Astrocyte (in vitro differentiated cells and primary cell): Measurements from ENCODE around the gene L1CAM. TPM values are rescaled to one million over a fixed set of nuclear protein-coding genes. Genes with fewer than 3 reads are reported as not detected.
A peak's percentile ranks its signal among the peaks of the same experiment; 100 is the strongest.

Experiments used
- DNase-seq: peaks from one replicate; pipeline ENCODE4 v3.0.0-alpha.2; 2010; ENCODE audit warnings: low read depth
- FAIRE-seq: peaks from 2 replicates; lab custom pipeline; 2011; peaks lifted over from hg19 to GRCh38; lab: Jason Lieb, UNC
- H2AFZ ChIP-seq: 2 replicates; pipeline ENCODE4 v1.6.0; 2012; ENCODE audit warnings: low read depth, low read length, inconsistent platforms
- H3K27ac ChIP-seq: 2 replicates; pipeline ENCODE4 v1.5.1; 2011; ENCODE audit warnings: low read depth, low read length, inconsistent platforms
- H3K27me3 ChIP-seq: 2 replicates; pipeline ENCODE4 v1.6.0; 2011; ENCODE audit warnings: low read length, inconsistent platforms; ENCODE audit not compliant: insufficient read depth
- H3K36me3 ChIP-seq: 2 replicates; pipeline ENCODE4 v1.5.1; 2011; ENCODE audit warnings: low read length, inconsistent platforms; ENCODE audit not compliant: insufficient read depth
- H3K4me1 ChIP-seq: 2 replicates; pipeline ENCODE4 v1.5.1; 2011; ENCODE audit warnings: low read length, inconsistent platforms; ENCODE audit not compliant: insufficient read depth
- H3K4me2 ChIP-seq: 2 replicates; pipeline ENCODE4 v1.6.0; 2012; ENCODE audit warnings: low read length, inconsistent platforms
- H3K4me3 ChIP-seq: 2 replicates; pipeline ENCODE4 v1.5.1; 2011; ENCODE audit warnings: low read depth, mild to moderate bottlenecking, low read length, inconsistent platforms; ENCODE audit not compliant: insufficient read depth
- H3K79me2 ChIP-seq: 2 replicates; pipeline ENCODE4 v1.6.0; 2012; ENCODE audit warnings: mild to moderate bottlenecking, low read length, inconsistent platforms; ENCODE audit not compliant: insufficient read depth
- H3K9ac ChIP-seq: 2 replicates; pipeline ENCODE4 v1.6.0; 2012; ENCODE audit warnings: mild to moderate bottlenecking, low read length, inconsistent platforms
- H3K9me3 ChIP-seq: 2 replicates; pipeline ENCODE4 v1.5.1; 2012; ENCODE audit warnings: low read depth, mild to moderate bottlenecking, low read length, inconsistent platforms; ENCODE audit not compliant: insufficient read depth
- H4K20me1 ChIP-seq: 2 replicates; pipeline ENCODE4 v1.6.0; 2012; ENCODE audit warnings: low read length, inconsistent platforms; ENCODE audit not compliant: insufficient read depth
- H3K27ac Mint-ChIP-seq: one replicate; pipeline ENCODE4 v1.8.0; 2021; ENCODE audit warnings: mild to moderate bottlenecking, mixed read lengths; ENCODE audit not compliant: unreplicated experiment
- H3K27me3 Mint-ChIP-seq: one replicate; pipeline ENCODE4 v1.8.0; 2021; ENCODE audit warnings: low read depth, mixed read lengths; ENCODE audit not compliant: unreplicated experiment
- H3K36me3 Mint-ChIP-seq: one replicate; pipeline ENCODE4 v1.8.0; 2021; ENCODE audit warnings: low read depth, mixed read lengths; ENCODE audit not compliant: unreplicated experiment
- H3K4me1 Mint-ChIP-seq: one replicate; pipeline ENCODE4 v1.8.0; 2021; ENCODE audit warnings: low read depth, mixed read lengths; ENCODE audit not compliant: unreplicated experiment
- H3K4me3 Mint-ChIP-seq: one replicate; pipeline ENCODE4 v1.8.0; 2021; ENCODE audit warnings: mild to moderate bottlenecking, moderate library complexity, mixed read lengths; ENCODE audit not compliant: unreplicated experiment
- H3K9me3 Mint-ChIP-seq: one replicate; pipeline ENCODE4 v1.8.0; 2021; ENCODE audit warnings: mild to moderate bottlenecking, mixed read lengths; ENCODE audit not compliant: unreplicated experiment
- CTCF ChIP-seq: IDR thresholded peaks from 2 replicates; pipeline ENCODE4 v1.5.1; 2011; ENCODE audit warnings: low read depth, mild to moderate bottlenecking, inconsistent platforms, low read length, moderate library complexity; ENCODE audit not compliant: insufficient read depth
- EZH2 ChIP-seq: IDR thresholded peaks from 2 replicates; pipeline ENCODE4 v1.6.1; 2012; ENCODE audit warnings: mild to moderate bottlenecking, low read length, inconsistent platforms; ENCODE audit not compliant: insufficient read depth
- total RNA-seq: library from RNA; stranded (reverse); gene quantifications from 2 replicates; pipeline ENCODE4 v1.2.1, GENCODE V29; 2021

The L1CAM gene
- total RNA-seq, 1 donor from 2014 or later, result 347 TPM

GRCh38 chrX:153829549-153829798, 56.5 kb downstream of the L1CAM start:
- no peaks in the 10 kb centered on the region for H3K9me3 Mint-ChIP-seq
- FAIRE-seq (no peak), DNase-seq (no peak)
- Histone ChIP-seq H2AFZ (no peak overlapping the region), H3K79me2 (no peaks in the 10 kb centered on the region), H3K9me3 (no peaks in the 10 kb centered on the region), H3K36me3 (no peaks in the 10 kb centered on the region), H3K4me2 (peak overlapping the region; percentile 62), H3K4me3 (no peak overlapping the region), H4K20me1 (no peaks in the 10 kb centered on the region), H3K27me3 (peaks cover 3% of the 10 kb centered on the region), H3K27ac (no peak overlapping the region), H3K4me1 (peaks cover 5% of the 10 kb centered on the region), H3K9ac (no peak overlapping the region)
- no peak for TF ChIP-seq EZH2
- H3K27me3 Mint-ChIP-seq, result peaks cover 15% of the 10 kb centered on the region
- H3K4me3 Mint-ChIP-seq, result peak overlapping the region; percentile 76
- H3K36me3 Mint-ChIP-seq, result no peaks in the 10 kb centered on the region
- H3K4me1 Mint-ChIP-seq, result peaks cover 6% of the 10 kb centered on the region
- H3K27ac Mint-ChIP-seq, result no peak overlapping the region

GRCh38 chrX:153828723-153829548, 57.0 kb downstream of the L1CAM start:
- Histone ChIP-seq H4K20me1 (no peaks in the 10 kb centered on the region), H3K36me3 (no peaks in the 10 kb centered on the region), H3K4me1 (peaks cover 5% of the 10 kb centered on the region), H3K9me3 (no peaks in the 10 kb centered on the region), H3K4me3 (peak overlapping the region; percentile 17), H3K79me2 (no peaks in the 10 kb centered on the region), H3K27me3 (peaks cover 3% of the 10 kb centered on the region), H3K4me2 (peak overlapping the region; percentile 62), H2AFZ (peak overlapping the region; percentile 10), H3K27ac (no peak overlapping the region), H3K9ac (no peak overlapping the region)
- Mint-ChIP-seq H3K9me3 (no peaks in the 10 kb centered on the region), H3K27me3 (peaks cover 19% of the 10 kb centered on the region), H3K36me3 (no peaks in the 10 kb centered on the region), H3K27ac (no peak overlapping the region), H3K4me3 (peak overlapping the region; percentile 76), H3K4me1 (peaks cover 6% of the 10 kb centered on the region)
- no peak for FAIRE-seq
- DNase-seq, result no peak
- no peak for TF ChIP-seq CTCF
- no peak for TF ChIP-seq EZH2

GRCh38 chrX:153828308-153828707, 57.7 kb downstream of the L1CAM start:
- no peak overlapping the region for H3K27ac ChIP-seq
- no peak overlapping the region for H3K27ac Mint-ChIP-seq
- peaks cover 21% of the 10 kb centered on the region for H3K27me3 Mint-ChIP-seq
- no peak overlapping the region for H3K9ac ChIP-seq
- H3K4me3 Mint-ChIP-seq, result peak overlapping the region; percentile 76
- no peaks in the 10 kb centered on the region for H3K36me3 Mint-ChIP-seq
- FAIRE-seq, result no peak
- H3K9me3 Mint-ChIP-seq, result no peaks in the 10 kb centered on the region
- DNase-seq, result no peak
- H3K9me3 ChIP-seq, result no peaks in the 10 kb centered on the region
- H3K36me3 ChIP-seq, result no peaks in the 10 kb centered on the region
- no peak overlapping the region for H3K4me3 ChIP-seq
- H3K4me1 ChIP-seq, result peaks cover 5% of the 10 kb centered on the region
- H4K20me1 ChIP-seq, result no peaks in the 10 kb centered on the region
- H2AFZ ChIP-seq, result peak overlapping the region; percentile 10
- peak overlapping the region; percentile 50 for H3K4me2 ChIP-seq
- H3K27me3 ChIP-seq, result peaks cover 3% of the 10 kb centered on the region
- H3K4me1 Mint-ChIP-seq, result peaks cover 6% of the 10 kb centered on the region
- no peaks in the 10 kb centered on the region for H3K79me2 ChIP-seq
- TF ChIP-seq CTCF (no peak), EZH2 (no peak)
